HCT116 (cell line): ENCODE results near the gene CDC42EP3. TPM values are rescaled to one million over a fixed set of nuclear protein-coding genes. Genes with fewer than 3 reads are reported as not detected.

Source experiments
- ATAC-seq: fragments of 200-7000 bp; cut with Tn5 transposase; 2 replicates; pipeline ENCODE4 v1.9.1; 2020; ENCODE audit warnings: mild to moderate bottlenecking, moderate library complexity
- Bru-seq: library from RNA; stranded (reverse); fragments of 400-500 nt; gene quantifications from one replicate; lab custom pipeline; 2021; lab: Mats Ljungman, UMichigan
- BruChase-seq, 2 experiments: library from RNA; stranded (reverse); fragments of 400-500 nt; gene quantifications; one replicate each; lab custom pipeline; 2021; lab: Mats Ljungman, UMichigan
- BruUV-seq: library from RNA; stranded (reverse); fragments of 400-500 nt; replicated peaks from 2 replicates; lab custom pipeline; 2021; lab: Mats Ljungman, UMichigan
- CTCF ChIA-PET: fragments of 300-600 bp; sonication (Branson Sonifier 250); formaldehyde crosslinking; loops from one replicate; lab custom pipeline; 2021; ENCODE audit warnings: antibody characterized with exemption; lab: Charles Lee
- POLR2A ChIA-PET: fragments of 300-600, 350-600 bp; sonication (Branson Sonifier 250); formaldehyde crosslinking; loops from one replicate; lab custom pipeline; 2021; ENCODE audit warnings: antibody characterized with exemption; lab: Charles Lee
- RAD21 ChIA-PET, 2 experiments: fragments of 300-600 bp; sonication (Branson Sonifier 250); formaldehyde crosslinking; loops; one replicate each; lab custom pipeline; 2023; ENCODE audit warnings: low total read pairs in 2 of 2; ENCODE audit not compliant: uncharacterized antibody in 2 of 2, unreplicated experiment in 2 of 2, low non-redundant PET in 1 of 2; lab: Charles Lee
- DNase-seq: peaks from one replicate; pipeline ENCODE4 v3.0.0-alpha.2; 2010; ENCODE audit warnings: low read depth, low spot score
- H2AFZ ChIP-seq: fragments of 200-600 bp; shearing (Covaris generic), sonication (generic); 2 replicates; pipeline ENCODE4 v1.6.1; 2017; ENCODE audit warnings: low read depth, mixed run types, mixed read lengths, antibody characterized with exemption, low read length; ENCODE audit not compliant: poor library complexity, severe bottlenecking
- H3K27ac ChIP-seq: 2 replicates; pipeline ENCODE4 v1.5.1; 2012; ENCODE audit warnings: low read depth, low read length
- H3K27me3 ChIP-seq: fragments of 200-600 bp; sonication (generic); 2 replicates; pipeline ENCODE4 v1.6.1; 2016; ENCODE audit warnings: mixed run types, low read length, mixed read lengths; ENCODE audit not compliant: insufficient read depth
- H3K36me3 ChIP-seq, 2 experiments: fragments of 200-500 bp in 1 of 2; fragments of 200-600 bp in 1 of 2; sonication (Bioruptor generic) in 1 of 2; sonication (generic) in 1 of 2; 2 replicates each; pipeline versions ENCODE4 v1.5.1 to v1.6.1; 2014 to 2016; ENCODE audit warnings: low read length in 2 of 2, inconsistent platforms in 1 of 2, mixed read lengths in 1 of 2, mixed run types in 1 of 2; ENCODE audit not compliant: insufficient read depth in 2 of 2, control insufficient read depth in 1 of 2
- H3K4me1 ChIP-seq, 2 experiments: fragments of 200-600 bp in 1 of 2; sonication (generic) in 1 of 2; 2 replicates each; pipeline versions ENCODE4 v1.5.1 to v1.6.1; 2012 to 2017; ENCODE audit warnings: low read length in 2 of 2, inconsistent platforms in 1 of 2, mild to moderate bottlenecking in 1 of 2, mixed read lengths in 1 of 2, mixed run types in 1 of 2, moderate library complexity in 1 of 2; ENCODE audit not compliant: insufficient read depth in 2 of 2, control insufficient read depth in 1 of 2
- H3K4me2 ChIP-seq: fragments of 200-600 bp; sonication (generic); 2 replicates; pipeline ENCODE4 v1.6.1; 2017; ENCODE audit warnings: mixed run types, low read length, mixed read lengths
- H3K4me3 ChIP-seq, 2 experiments: fragments of 200-600 bp in 1 of 2; sonication (generic) in 1 of 2; replicated peaks in 1 of 2; 2 replicates each; pipeline ENCODE4 v1.5.1; 2011 to 2016; ENCODE audit warnings: low read length in 2 of 2, control low read depth in 1 of 2, low read depth in 1 of 2, mild to moderate bottlenecking in 1 of 2, mixed read lengths in 1 of 2, mixed run types in 1 of 2
- H3K79me2 ChIP-seq: fragments of 200-600 bp; sonication (generic); 2 replicates; pipeline ENCODE4 v1.6.1; 2017; ENCODE audit warnings: mild to moderate bottlenecking, mixed run types, low read length, moderate library complexity, mixed read lengths; ENCODE audit not compliant: insufficient read depth
- H3K9ac ChIP-seq: fragments of 200-600 bp; sonication (generic); 2 replicates; pipeline ENCODE4 v1.6.1; 2016; ENCODE audit warnings: low read length, mixed read lengths
- H3K9me2 ChIP-seq: fragments of 200-600 bp; sonication (generic), shearing (Covaris generic); 2 replicates; pipeline ENCODE4 v1.6.1; 2017; ENCODE audit warnings: mixed run types, mild to moderate bottlenecking, moderate library complexity; ENCODE audit not compliant: insufficient read depth
- H3K9me3 ChIP-seq, 2 experiments: fragments of 200-500 bp in 1 of 2; fragments of 200-600 bp in 1 of 2; sonication (Bioruptor generic) in 1 of 2; sonication (generic) in 1 of 2; 2 replicates each; pipeline ENCODE4 v1.6.1; 2014 to 2017; ENCODE audit warnings: low read length in 2 of 2, mixed read lengths in 2 of 2, inconsistent platforms in 1 of 2, low read depth in 1 of 2, mild to moderate bottlenecking in 1 of 2, mixed run types in 1 of 2, moderate library complexity in 1 of 2; ENCODE audit not compliant: control insufficient read depth in 1 of 2, insufficient read depth in 1 of 2
- H4K20me1 ChIP-seq: fragments of 200-600 bp; sonication (generic), shearing (Covaris generic); 2 replicates; pipeline ENCODE4 v1.6.1; 2017; ENCODE audit warnings: mixed run types, mild to moderate bottlenecking, moderate library complexity; ENCODE audit not compliant: insufficient read depth
- EZH2 ChIP-seq: fragments of 200-600 bp; sonication (generic); IDR thresholded peaks from 2 replicates; pipeline ENCODE4 v1.6.1; 2017; ENCODE audit warnings: antibody characterized with exemption, mixed run types
- EZH2phosphoT487 ChIP-seq: fragments of 200-600 bp; IDR thresholded peaks from 2 replicates; pipeline ENCODE4 v1.6.1; 2018; ENCODE audit warnings: antibody characterized with exemption, borderline replicate concordance
- POLR2A ChIP-seq: IDR thresholded peaks from 2 replicates; pipeline ENCODE4 v1.7.0; 2011; ENCODE audit warnings: borderline replicate concordance; ENCODE audit not compliant: insufficient read depth, insufficient read length; ENCODE audit errors: extremely low read depth
- POLR2AphosphoS5 ChIP-seq: IDR thresholded peaks from 2 replicates; pipeline ENCODE4 v1.6.1; 2011; ENCODE audit warnings: mild to moderate bottlenecking, low read depth, low read length, moderate library complexity
- RAD21 ChIP-seq: IDR thresholded peaks from 2 replicates; pipeline ENCODE4 v1.6.1; 2012; ENCODE audit warnings: low read depth, mild to moderate bottlenecking
- SIN3A ChIP-seq: IDR thresholded peaks from 2 replicates; pipeline ENCODE4 v1.6.1; 2012; ENCODE audit warnings: low read depth
- TCF7L2 ChIP-seq: IDR thresholded peaks from 2 replicates; pipeline ENCODE4 v1.7.0; 2011; ENCODE audit warnings: borderline replicate concordance, inconsistent platforms; ENCODE audit not compliant: insufficient read depth, insufficient read length; ENCODE audit errors: extremely low read depth
- ZFX ChIP-seq: fragments of 450-650 bp; IDR thresholded peaks from 2 replicates; pipeline ENCODE4 v1.6.1; 2017
- intact Hi-C: fragments of 100-400 bp; cut with micrococcal nuclease; formaldehyde crosslinking; loops from 2 replicates; pipeline ENCODE4 v1.10.0; 2022
- long read RNA-seq: library from polyadenylated mRNA; unstranded; transcript quantifications from one replicate; pipeline ENCODE4 v2.0.0, GENCODE V29; 2021; ENCODE audit not compliant: unreplicated experiment
- polyA plus RNA-seq: library from polyadenylated mRNA; unstranded; fragments of >200 nt; gene quantifications from 2 replicates; pipeline ENCODE4 v1.2.1, GENCODE V29; 2012; ENCODE audit warnings: missing spikeins
- total RNA-seq: library from RNA; stranded (reverse); gene quantifications from one replicate; pipeline ENCODE4 v1.2.1, GENCODE V29; 2021; ENCODE audit not compliant: unreplicated experiment
- TF ChIP-seq, protein P1 (sequence below): IDR thresholded peaks from 2 replicates; pipeline ENCODE4 v1.6.1; 2011; ENCODE audit warnings: mild to moderate bottlenecking, low read length, moderate library complexity; ENCODE audit not compliant: insufficient replicate concordance; ENCODE audit errors: extremely low read depth

Gene CDC42EP3
- 38.2 TPM for total RNA-seq
- 16.6 and 25.8 TPM in 2 replicates for polyA plus RNA-seq
- percentile 92 among the genes with signal in this experiment for Bru-seq, nascent RNA
- percentile 80 among the genes with signal in this experiment for BruChase-seq, experiment 1, labeled RNA remaining after a 6-hour chase
- percentile 91 among the genes with signal in this experiment for BruChase-seq, experiment 2, labeled RNA remaining after a 2-hour chase
- long read RNA-seq, full-length matches to known transcripts = 19 of 45 reads
- long read RNA-seq, partial matches to known transcripts = 0 of 45 reads
- long read RNA-seq, other reads (novel, unspliced or antisense) = 26 of 45 reads

GRCh38 chr2:37671009-37671815 lies at the start of gene CDC42EP3:
Gene CDC42EP3 (minus strand): TSS chr2:37671642. CDS start chr2:37646587, 25,055 bp downstream.
- Histone ChIP-seq H3K36me3 (no peaks in the 10 kb centered on the region; a peak in 2 of 4 replicates), H3K27ac (peak within 1 kb of the TSS; percentile 93), H3K79me2 (peaks cover 51% of the 10 kb centered on the region), H3K9me3 (no peaks in the 10 kb centered on the region), H3K9me2 (no peaks in the 10 kb centered on the region), H3K4me3 (peak within 1 kb of the TSS; percentile 75 to 91), H4K20me1 (no peaks in the 10 kb centered on the region), H2AFZ (peak within 1 kb of the TSS; percentile 97), H3K4me2 (peak within 1 kb of the TSS; percentile 93), H3K9ac (peak within 1 kb of the TSS; percentile 83), H3K4me1 (peaks cover 15 to 29% of the 10 kb centered on the region in 2 experiments; a peak in 3 of 4 replicates), H3K27me3 (no peaks in the 10 kb centered on the region)
- peak; percentile 27; the same call in 1 of the 2 replicates for TF ChIP-seq RAD21
- peak; percentile 70 for TF ChIP-seq SIN3A
- no peak for TF ChIP-seq TCF7L2
- peak; percentile 99 for TF ChIP-seq POLR2AphosphoS5
- no peak for TF ChIP-seq EZH2
- peak; percentile 54; the same call in 1 of the 2 replicates for TF ChIP-seq ZFX
- TF ChIP-seq EZH2phosphoT487 = no peak
- peak; percentile 91 for TF ChIP-seq POLR2A
- TF ChIP-seq, protein P1, sequence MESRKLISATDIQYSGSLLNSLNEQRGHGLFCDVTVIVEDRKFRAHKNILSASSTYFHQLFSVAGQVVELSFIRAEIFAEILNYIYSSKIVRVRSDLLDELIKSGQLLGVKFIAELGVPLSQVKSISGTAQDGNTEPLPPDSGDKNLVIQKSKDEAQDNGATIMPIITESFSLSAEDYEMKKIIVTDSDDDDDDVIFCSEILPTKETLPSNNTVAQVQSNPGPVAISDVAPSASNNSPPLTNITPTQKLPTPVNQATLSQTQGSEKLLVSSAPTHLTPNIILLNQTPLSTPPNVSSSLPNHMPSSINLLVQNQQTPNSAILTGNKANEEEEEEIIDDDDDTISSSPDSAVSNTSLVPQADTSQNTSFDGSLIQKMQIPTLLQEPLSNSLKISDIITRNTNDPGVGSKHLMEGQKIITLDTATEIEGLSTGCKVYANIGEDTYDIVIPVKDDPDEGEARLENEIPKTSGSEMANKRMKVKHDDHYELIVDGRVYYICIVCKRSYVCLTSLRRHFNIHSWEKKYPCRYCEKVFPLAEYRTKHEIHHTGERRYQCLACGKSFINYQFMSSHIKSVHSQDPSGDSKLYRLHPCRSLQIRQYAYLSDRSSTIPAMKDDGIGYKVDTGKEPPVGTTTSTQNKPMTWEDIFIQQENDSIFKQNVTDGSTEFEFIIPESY = no peak
- POLR2A ChIA-PET = interaction anchor here (1.2 to 1.6 kb wide), 2 partner anchors 109 to 136 kb away, joined by 3 to 4 read pairs; no protein-coding TSS in a partner anchor
- DNase-seq (no peak), ATAC-seq (peak; percentile 81)
- intact Hi-C loops = loop anchor here (5.0 kb wide), 3 partner anchors 136 to 161 kb away; no protein-coding TSS in a partner anchor
- CTCF ChIA-PET = interaction anchor here (1.0 kb wide), 1 partner anchor 206 kb away, joined by 5 read pairs; no protein-coding TSS in a partner anchor
- BruUV-seq = no TSS peak
- RAD21 ChIA-PET = interaction anchor here in 1 of 2 experiments (0.5 to 1.1 kb wide), 2 partner anchors 19 to 161 kb away, joined by 3 to 5 read pairs; no protein-coding TSS in a partner anchor
